RKO (cell line): ENCODE measurements around the gene LRP1.
A peak's percentile ranks its signal among the peaks of the same experiment; 100 is the strongest.

ENCODE experiments used
- DNase-seq: peaks from one replicate; pipeline ENCODE4 v3.0.0-alpha.2; 2016; ENCODE audit warnings: low spot score

LRP1 gene

GRCh38 chr12:57236201-57236924, 108.1 kb downstream of the LRP1 start:
- no peak for DNase-seq

- no peak for DNase-seq
Observed at GRCh38 chr12:57236925-57237595, 108.8 kb downstream of the LRP1 start.

DNA sequence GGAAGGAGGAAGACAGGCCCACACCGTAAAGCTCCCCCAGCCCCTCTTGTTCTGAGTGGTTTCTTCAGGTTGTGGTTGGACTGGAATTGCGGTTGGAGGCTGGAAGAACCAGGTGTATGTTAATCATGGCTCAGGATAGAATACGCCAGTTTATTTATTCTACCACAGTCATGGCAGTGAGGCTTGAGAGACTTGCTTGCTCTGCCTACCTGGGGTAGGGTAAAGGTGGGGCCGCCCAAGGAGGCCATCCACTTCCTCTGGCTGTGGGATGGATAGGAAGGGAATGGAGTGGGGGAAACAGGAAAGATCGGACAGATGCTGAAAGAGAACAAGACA, 109.3 kb downstream of the LRP1 start:
- DNase-seq: no peak

- DNase-seq: no peak
Observed at GRCh38 chr12:57237932-57238853, 109.9 kb downstream of the LRP1 start.

DNA sequence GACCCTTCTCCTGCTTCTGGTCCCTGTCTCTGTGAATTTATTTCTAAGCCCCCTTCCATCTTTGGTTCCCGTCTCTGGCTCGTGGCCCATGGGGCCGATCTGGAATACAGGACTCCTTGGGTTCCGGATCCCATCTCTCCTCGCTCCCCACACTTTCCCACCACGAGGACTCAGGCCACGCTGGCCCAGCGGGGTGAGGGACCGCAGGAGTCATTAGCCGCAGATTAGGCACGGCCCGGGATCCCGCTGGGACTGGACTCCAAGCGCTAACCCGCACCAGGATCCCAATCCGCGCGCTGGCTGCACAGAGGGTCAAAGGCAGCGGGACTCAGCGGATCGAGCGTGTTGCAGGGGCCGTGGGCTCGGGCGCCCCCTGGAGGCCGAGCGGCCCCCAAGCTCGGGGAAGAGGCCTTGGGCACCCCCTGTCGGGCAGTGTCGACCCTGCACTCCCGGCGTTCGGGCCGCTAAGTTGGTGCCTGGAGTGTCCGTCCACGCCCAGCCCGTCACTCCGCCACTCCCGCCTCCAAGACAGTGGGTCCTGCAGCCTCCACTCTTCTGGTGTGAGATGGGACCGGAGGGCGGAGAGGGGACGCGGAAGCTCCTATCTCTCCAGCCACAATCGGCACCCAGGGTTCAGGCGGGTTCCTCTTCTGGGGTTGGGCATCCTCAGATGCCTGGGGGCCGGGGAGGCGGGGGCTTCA, 110.7 kb downstream of the LRP1 start:
- peak; percentile 89 for DNase-seq

DNA sequence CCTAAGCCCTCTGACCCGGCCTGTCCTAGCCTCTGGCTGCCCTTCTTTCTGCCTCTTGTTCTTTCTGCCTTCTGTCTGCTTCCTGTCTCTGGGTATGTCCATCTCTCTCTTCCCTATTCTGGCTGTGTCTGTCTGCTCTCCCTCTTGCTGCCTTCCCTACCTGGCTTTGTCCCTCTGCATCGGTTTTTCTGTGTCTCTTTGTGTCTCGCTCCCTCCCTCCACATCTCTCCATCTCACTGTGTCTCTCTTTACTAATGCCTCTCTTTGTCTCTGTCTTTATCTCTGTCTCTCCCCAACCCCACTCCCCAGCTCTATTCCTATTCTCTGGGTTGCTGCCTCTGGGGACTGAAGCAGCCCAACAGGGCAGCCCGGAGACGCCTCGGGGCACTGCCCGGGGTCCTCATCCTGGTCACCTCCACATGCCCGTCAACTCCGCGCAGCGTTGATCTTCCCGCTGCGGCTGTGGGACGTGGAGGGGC, 111.3 kb downstream of the LRP1 start:
- DNase-seq: no peak

DNA sequence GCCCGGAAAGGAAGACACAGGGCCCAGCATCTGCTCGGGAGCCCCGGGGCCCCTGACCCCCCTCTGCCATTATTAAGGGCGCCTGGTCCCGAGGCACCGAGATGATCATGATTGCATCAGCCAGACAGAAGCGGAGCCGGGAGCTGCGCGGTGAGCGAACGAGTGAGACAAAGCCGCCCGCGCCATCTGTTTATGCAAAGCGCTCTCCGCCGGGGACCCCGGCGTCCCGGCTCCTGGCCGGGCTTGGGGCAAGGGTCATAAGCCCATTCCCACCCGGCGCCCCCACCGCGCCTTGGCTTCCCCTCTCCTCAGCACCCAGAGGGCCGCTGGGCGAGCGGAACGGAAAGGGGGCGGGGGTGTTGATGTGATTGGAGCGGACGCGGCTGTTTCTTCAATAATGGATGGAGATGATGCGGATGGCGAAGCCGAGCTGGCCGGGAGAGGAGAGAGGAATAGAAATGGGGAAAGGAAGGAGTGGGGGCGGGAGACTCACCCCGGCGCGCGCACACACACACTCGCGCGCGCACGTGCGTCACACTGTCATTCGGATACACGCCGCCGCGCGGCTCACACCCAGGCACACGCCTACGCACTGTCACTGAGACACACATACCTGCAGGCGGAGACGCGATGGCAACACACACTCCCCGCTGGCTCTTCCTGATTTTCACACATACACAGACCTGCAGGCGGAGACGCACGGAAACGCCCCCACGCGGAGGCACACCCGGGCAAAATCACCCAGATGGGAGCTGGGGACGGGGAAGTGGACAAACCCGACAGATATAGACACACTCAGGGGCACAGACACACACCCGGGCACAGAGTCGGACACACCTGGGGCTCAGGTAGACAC, 112.0 kb downstream of the LRP1 start:
- DNase-seq: peak; percentile 88

GRCh38 chr12:57240926-57241401, 112.7 kb downstream of the LRP1 start:
- no peak for DNase-seq

GRCh38 chr12:57241402-57242310, 113.4 kb downstream of the LRP1 start:
- DNase-seq: no peak

DNA sequence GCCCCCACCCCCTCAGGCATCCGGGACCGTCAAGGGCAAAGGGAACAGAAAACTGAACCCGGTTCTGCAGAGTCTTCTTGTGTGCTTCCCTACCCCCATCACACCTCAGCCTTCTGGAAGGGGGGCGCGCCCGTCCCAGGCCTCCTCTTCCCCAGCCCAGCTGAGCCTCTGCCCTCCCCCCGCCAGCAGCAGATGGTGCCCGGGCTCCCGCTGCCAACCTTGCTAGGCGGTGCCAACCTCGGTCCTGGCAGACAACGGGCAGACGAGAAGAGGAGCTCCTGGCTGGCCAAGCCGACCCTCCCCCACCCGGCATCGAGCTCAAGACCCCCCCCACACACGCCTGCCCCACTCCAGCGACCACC, 114.0 kb downstream of the LRP1 start:
- DNase-seq: no peak

GRCh38 chr12:57242691-57243454, 114.6 kb downstream of the LRP1 start:
- DNase-seq: peak; percentile 57

GRCh38 chr12:57243521-57244311, 115.4 kb downstream of the LRP1 start:
- DNase-seq: peak; percentile 82

GRCh38 chr12:57244312-57244696, 116.0 kb downstream of the LRP1 start:
- no peak for DNase-seq

GRCh38 chr12:57247041-57247440, 118.8 kb downstream of the LRP1 start:
- no peak for DNase-seq

GRCh38 chr12:57248934-57249742, 120.9 kb downstream of the LRP1 start:
- no peak for DNase-seq

GRCh38 chr12:57250541-57250940, 122.3 kb downstream of the LRP1 start:
- no peak for DNase-seq

DNA sequence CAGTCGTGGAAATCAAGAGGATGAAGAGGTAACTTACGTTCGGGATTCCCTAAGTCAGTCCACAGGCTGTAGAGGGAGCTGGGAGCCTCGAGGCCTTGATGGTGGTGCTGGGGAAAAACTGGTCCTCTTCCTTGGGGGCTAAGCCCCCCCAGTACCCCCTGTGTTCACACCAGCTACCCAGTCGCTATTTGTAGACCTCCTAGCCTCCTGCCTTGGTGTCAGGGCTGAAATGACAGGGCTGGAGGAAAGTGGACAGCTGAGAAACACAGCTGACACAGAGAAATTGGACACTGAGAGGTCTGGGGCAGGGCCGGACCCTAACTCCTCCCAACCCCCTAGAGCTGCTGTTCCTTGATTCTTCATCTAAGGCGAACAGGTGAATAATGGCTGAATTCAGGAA, 122.7 kb downstream of the LRP1 start, which contains the start of gene STAC3:
Gene STAC3 (minus strand): TSS at position 232 of the 400 bp plus-strand sequence. CDS start 1,551 bp downstream, outside the sequence.
- DNase-seq: no peak
